Limb (tissue), 2 donors: ENCODE data around the gene MTCP1.

ENCODE experiments used
- DNase-seq, 2 donors: peaks; one replicate each; pipeline ENCODE4 v3.0.0-alpha.2; 2016; ENCODE audit errors: extremely low spot score in 2 of 2

Gene MTCP1

DNA sequence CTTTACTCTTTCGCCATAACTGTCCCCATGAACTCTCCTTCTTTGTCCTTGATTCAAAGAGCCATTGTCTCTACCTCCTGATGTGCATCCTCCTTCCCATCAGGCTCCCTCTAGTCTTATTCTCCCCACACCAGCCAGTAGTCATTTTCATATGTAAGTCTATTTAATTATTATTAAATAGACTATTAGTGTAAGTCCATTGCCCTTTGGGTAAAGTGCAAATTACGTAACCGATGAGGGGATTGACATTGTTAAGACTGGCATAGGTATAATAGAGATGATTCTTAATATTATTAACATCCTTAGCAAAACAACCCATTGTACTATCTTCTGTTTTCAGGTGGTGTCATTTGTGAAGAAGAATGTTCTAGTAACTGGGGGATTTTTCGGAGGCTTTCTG is 16.7 kb downstream of the MTCP1 start:
- DNase-seq = no peak

DNA sequence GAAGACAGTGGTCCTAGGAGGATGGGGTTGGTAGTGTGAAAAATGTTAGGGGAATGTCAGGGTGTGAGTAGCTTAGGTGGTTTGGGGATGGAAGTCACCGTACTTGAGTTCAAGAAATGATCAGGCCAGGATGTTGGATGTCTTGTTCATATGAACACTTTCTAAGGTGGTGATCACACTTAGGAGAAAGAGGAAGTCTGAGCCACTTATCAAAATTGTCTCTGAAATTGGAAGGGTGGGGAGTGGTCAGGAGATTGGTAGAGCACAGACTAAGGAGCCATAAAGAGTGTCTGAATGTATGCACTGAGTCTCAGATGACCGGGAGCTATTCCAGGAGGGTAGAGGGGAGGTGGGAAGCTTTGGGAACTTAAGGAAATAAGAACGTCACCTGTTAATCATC is 17.3 kb downstream of the MTCP1 start:
- no peak for DNase-seq

DNA sequence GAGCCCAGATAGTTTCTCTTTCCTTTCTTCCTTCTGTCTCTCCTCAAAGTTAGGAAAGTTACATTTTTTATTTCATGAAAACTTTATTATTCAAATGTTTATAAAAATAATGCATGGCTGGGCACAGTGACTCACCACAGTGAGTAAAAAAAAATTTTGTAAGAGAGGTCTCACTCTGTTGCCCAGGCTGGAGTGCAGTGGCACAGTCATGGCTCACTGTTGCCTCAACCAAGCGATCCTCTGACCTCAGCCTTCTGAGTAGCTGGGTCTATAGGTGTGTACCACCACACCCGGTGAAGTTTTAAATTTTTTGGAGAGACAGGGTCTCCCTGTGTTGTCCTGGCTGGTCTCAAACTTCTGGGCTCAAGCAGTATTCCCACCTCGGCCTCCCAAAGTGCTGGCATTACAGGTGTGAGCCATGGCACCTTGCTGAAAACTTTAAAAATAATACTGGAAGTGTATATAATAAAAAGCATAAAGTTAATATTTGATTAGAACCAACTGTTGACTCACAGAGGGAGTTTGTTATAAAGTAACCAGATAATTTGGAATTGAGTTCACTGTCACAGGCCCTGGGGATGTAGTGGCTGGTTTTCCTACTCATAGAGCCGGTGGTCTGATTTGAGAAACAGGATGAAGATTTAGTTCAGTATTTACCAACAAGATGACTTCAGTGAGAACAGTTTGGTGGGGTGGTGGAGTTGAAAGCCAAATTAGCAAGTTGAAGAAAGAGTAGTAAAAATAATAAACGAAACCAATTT is 18.0 kb downstream of the MTCP1 start:
- no peak for DNase-seq

- peak in 1 of 2 donors; percentile 32 for DNase-seq
Measured at GRCh38 chrX:155048977-155049619, 21.8 kb downstream of the MTCP1 start.

DNA sequence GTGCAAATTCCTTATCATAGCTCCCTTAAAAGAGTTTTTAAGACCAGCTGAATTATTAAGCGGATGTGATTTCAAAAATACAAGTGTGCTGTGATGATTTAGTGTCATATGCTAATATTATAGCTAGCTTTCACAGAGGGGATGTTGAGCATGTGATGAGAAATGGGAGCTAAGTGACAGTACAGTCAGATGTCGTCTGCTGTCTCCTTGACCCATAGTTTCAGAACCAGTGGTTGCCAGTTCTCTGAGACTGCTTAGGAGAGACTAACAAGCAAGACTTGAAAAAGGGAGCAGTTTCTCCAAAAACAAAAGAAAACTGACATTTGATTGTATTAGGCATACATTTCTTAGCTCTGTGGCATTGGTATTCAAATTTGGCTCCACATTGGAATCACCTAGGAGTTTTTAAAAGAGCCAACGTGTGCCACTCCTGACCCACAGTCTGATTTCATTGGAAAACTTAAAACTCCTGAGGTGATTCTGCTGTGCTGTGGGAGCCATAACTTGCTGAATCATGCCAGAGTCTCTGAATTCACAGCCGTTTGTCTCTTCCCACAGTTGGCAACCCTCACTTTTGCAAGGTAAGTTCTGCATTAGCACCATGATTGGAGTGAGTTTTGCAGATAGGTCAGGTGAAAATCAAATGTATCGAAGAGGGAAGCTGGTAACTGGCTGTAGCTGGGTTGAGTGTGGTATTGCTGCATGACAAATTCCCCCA is 24.0 kb downstream of the MTCP1 start:
- no peak for DNase-seq

- no peak for DNase-seq
Measured at GRCh38 chrX:155046129-155046810, 24.7 kb downstream of the MTCP1 start.

DNA sequence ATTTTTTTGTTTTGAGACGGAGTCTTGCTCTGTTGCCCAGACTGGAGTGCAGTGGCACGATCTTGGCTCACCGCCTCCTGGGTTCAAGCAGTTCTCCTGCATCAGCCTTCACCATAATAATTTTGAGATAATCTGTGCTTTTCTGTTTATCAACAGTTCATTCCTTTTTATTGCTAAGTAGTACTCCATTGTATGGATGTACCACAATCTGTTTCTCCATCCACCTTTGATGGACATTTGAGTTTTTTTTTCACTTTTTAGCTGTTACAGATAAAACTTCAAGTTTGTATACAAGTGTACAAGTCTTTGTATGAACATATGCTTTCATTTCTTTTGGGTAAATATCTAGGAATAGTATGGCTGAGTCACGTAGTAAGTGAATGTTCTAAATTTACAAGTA is 35.2 kb downstream of the MTCP1 start:
- no peak for DNase-seq

DNA sequence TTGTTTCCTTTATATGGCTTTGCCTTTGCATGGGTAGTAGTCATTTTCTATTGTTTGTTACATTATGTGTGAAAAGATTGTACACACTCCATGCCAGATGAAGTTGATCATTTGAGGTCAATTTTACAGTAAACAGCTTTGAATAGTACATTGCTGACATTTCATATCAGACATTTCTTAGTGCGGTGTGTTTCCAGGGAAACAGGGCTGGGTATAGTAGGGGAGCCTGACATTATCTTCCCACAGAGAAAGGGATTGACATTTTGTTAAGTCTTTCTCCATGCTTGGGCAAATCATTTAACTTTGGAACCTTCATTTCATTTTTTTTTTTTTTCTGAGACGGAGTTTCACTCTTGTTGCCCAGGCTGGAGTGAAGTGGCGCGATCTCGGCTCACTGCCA is 39.3 kb downstream of the MTCP1 start:
- DNase-seq = no peak

DNA sequence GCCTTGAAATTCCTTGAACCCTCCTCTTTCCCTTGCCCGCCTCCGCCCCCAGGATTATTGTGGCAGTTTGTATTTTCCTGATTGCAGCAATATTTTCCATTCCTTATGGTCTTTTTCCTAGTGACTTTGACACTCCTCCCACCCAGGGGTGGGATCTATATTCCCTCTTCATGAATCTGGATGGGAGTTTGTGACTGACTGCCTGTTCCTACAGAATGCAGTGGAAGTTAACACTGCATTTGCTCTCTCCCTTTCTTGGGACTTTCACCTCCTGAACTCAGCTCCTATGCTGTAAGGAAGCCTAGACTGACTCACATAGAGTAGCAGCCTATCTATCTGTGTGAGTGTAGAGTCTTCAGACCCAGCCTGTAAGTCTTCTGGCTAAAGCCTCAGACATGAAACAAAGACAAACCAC is 42.1 kb downstream of the MTCP1 start:
- no peak for DNase-seq

- DNase-seq = no peak
Measured at GRCh38 chrX:155028129-155028528, 42.8 kb downstream of the MTCP1 start.

DNA sequence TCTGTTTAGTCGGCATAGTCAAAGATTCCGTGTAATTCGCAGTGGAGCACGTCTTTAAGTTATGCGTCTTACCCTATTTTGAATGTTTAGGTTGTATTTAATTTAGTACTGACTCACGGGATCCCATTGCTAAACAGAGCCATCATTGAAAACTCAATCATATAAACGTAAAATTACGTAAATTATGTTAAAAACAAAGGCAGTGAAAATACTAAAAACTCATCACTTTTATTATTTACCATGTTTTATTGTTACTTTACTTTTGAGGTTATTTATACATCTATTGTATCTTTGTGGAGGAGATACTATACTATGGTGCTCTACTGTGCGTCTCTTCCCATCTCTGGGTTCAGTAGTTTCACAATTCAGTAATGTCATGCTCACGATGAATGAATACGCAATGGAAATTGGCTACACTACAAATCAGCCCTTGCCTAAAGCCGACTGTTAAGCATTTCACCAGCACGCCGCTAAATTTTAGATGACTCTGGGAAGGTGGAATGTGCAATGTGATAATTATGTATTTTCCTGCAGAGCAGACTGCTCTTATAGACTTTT is 43.3 kb downstream of the MTCP1 start:
- DNase-seq = peak in 1 of 2 donors; percentile 42

DNA sequence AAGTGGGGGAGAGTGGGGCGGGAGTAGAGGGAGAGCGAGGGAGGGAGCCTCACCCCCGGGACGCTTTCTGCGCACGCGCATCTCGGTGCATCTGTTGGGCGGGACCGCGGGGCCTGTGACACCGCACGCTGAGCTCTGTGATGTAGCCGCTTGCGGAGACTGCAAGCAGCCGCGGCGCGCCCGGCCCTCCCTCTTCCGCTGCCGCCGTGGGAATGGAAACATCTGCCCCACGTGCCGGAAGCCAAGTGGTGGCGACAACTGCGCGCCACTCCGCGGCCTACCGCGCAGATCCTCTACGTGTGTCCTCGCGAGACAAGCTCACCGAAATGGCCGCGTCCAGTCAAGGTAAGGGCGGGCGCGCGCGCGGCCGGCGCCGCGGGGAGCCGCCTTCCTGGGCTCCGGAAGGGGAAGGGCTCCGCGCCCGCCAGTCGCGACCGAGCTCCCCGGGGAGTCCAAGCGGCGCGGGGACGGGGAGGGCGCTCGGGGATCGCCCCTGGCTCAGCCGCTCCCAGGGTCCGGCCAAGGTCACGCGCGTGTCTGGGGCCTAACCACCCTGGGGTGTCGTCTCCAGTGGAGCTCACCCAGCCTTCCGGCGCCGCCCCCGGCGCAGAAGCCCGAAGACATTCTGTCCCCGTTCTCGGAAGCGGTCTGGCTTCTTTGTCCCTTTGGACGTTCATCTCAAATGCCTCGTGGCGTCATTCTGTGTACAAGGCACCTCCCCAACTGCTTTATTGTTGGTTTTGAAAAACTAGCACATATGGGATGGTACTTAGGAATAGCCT is 44.0 kb downstream of the MTCP1 start, which contains the start of gene FUNDC2:
Gene FUNDC2 (plus strand): TSS at position 118 of the 782 bp plus-strand sequence. CDS start 95 bp downstream, at position 213.
- DNase-seq = peak; percentile 88 to 93

DNA sequence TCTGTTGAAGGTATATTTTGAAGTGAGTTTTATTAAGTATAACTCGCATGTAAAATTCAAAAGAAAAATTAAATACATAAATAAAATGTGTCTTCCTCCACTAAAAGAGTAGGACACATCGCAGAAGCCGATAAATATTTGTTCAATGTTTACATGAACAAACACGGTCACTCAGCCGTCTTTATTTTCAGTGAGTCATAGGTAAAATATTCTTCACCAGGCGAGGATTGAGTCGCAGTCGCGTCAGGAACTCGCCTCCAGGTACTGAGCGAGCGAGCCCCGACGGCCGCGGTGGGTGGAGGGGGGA is 44.6 kb downstream of the MTCP1 start:
- DNase-seq = no peak

GRCh38 chrX:155023907-155024833 is 46.8 kb downstream of the MTCP1 start:
- DNase-seq = no peak

DNA sequence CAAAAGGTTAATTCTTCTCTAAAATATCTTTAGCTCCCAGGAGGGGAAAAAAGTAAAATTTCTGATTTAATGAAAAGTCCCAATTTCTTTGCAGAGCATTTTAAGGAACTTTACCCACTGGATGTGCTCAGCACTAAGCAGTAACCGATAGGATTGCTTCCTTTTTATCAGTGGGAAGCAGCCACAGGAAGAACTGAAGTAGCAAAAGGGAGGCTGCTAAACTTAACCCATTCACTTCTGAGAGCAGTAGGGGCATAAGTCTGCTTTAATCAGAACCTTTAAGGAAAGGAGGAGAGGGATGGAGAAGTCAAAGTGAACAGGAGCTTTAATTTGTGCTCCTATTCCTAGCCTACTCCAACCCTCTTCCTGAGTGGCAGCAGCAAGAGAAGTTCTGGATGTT is 48.4 kb downstream of the MTCP1 start, which contains the start of gene F8:
Gene F8 (minus strand): TSS at position 139 of the 400 bp plus-strand sequence. CDS start 171 bp downstream, outside the sequence.
- DNase-seq = no peak

DNA sequence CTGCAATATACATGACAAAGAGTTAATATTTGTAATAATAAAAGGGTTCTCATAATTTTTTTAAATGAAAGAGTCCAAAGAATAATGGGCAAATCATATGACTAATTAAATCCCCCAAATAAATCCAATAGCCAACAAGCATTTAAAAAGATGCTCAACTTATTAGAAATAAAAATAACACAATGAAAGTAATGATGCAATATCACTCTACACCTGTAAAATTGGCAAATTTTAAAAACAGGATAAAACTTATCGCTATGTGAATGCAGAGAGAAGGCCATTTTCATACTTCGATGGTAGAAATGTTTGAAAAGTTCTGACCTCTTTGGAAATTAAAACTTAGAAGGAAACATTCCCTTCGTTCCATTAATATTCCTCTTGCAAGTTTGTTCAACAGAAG is 50.3 kb downstream of the MTCP1 start:
- DNase-seq = no peak
